Aorta (tissue), 5 donors: ENCODE data around the gene ZDHHC11B. TPM values are rescaled to one million over a fixed set of nuclear protein-coding genes. Genes with fewer than 3 reads are reported as not detected.

Source experiments
- ATAC-seq: fragments of 200-7000 bp; cut with Tn5 transposase; one replicate; pipeline ENCODE4 v1.9.1; 2022; ENCODE audit warnings: moderate library complexity; ENCODE audit not compliant: low FRiP score
- DNase-seq, 2 donors: peaks; one replicate each; pipeline ENCODE4 v3.0.0-alpha.2; 2020
- H3K27ac ChIP-seq, 2 donors: one replicate each; pipeline ENCODE4 v1.5.1; 2013; ENCODE audit warnings: low read length in 2 of 2, mild to moderate bottlenecking in 2 of 2, moderate library complexity in 2 of 2, control low read depth in 1 of 2, inconsistent platforms in 1 of 2, low read depth in 1 of 2
- H3K27me3 ChIP-seq, 2 donors: one replicate each; pipeline ENCODE4 v1.6.1; 2013; ENCODE audit warnings: control low read depth in 1 of 2, low read length in 1 of 2, mild to moderate bottlenecking in 1 of 2, moderate library complexity in 1 of 2; ENCODE audit not compliant: insufficient read depth in 2 of 2, control insufficient read depth in 1 of 2
- H3K36me3 ChIP-seq, 2 donors: one replicate each; pipeline ENCODE4 v1.6.1; 2013; ENCODE audit warnings: control low read depth in 1 of 2, low read length in 1 of 2, mild to moderate bottlenecking in 1 of 2; ENCODE audit not compliant: insufficient read depth in 2 of 2, control insufficient read depth in 1 of 2
- H3K4me1 ChIP-seq, 2 donors: one replicate each; pipeline ENCODE4 v1.6.1; 2013; ENCODE audit warnings: low read length in 2 of 2, control low read depth in 1 of 2, mild to moderate bottlenecking in 1 of 2, moderate library complexity in 1 of 2; ENCODE audit not compliant: insufficient read depth in 2 of 2, control insufficient read depth in 1 of 2
- H3K4me3 ChIP-seq, 2 donors: one replicate each; pipeline ENCODE4 v1.5.1; 2013; ENCODE audit warnings: low read length in 2 of 2, control low read depth in 1 of 2, mild to moderate bottlenecking in 1 of 2
- H3K9me3 ChIP-seq: one replicate; pipeline ENCODE4 v1.6.1; 2013; ENCODE audit warnings: mild to moderate bottlenecking, low read length; ENCODE audit not compliant: control insufficient read depth
- WGBS, 2 donors: extraction: QIAGEN DNeasy Blood & Tissue Kit; methylation state at CpG; one replicate each; pipeline ENCODE4 v1.1.7; 2013; 5-methylcytosine and 5-hydroxymethylcytosine counted together
- intact Hi-C, 2 donors: fragments of 100-400 bp; cut with DNase I; formaldehyde crosslinking; loops; one replicate each; pipeline versions ENCODE4 v1.14.2 to v1.15.0; 2022
- polyA plus RNA-seq, 2 donors: library from polyadenylated mRNA; stranded (reverse); fragments of 200-250 nt; gene quantifications; one replicate each; pipeline ENCODE4 v1.2.3, GENCODE V29; 2013
- total RNA-seq, 2 donors: library from RNA; stranded (reverse); fragmentation: NEBNext Ultra II Directional; extraction: Animal tissue kit (Norgen Biotek cat#: 25700); gene quantifications; one replicate each; pipeline ENCODE4 v1.2.1, GENCODE V29; 2021
- donor health status: healthy with polysubstance abuse.
- donor health status: Bipolar disorder and iron deficiency.
- donor health status: DM: no; HTN: no; CAD: no.
- donor health status: DM: no; HTN: no; CAD: no.
- donor health status: DM: yes; HTN: yes; CAD: no.

The ZDHHC11B gene
- total and polyA plus RNA-seq, 4 donors: 2.0 to 17.7 (median 5.2) TPM

- no peak for ATAC-seq
- Histone ChIP-seq H3K36me3 (peaks cover 0 to 4% of the 10 kb centered on the region in 2 donors), H3K27me3 (no peaks in the 10 kb centered on the region), H3K4me3 (no peak overlapping the region), H3K27ac (no peak overlapping the region), H3K4me1 (no peaks in the 10 kb centered on the region), H3K9me3 (no peaks in the 10 kb centered on the region)
- intact Hi-C loops: no loop called here
- 92 to 93% methylated on average over 24 of the region's 24 CpGs for WGBS, 2 donors
- peak in 1 of 2 donors; percentile 35 for DNase-seq
These were observed 120.1 kb downstream of the ZDHHC11B start for GRCh38 chr5:664343-664993.

GRCh38 chr5:663436-664342 lies 120.8 kb downstream of the ZDHHC11B start:
- intact Hi-C loops: no loop called here
- Histone ChIP-seq H3K4me3 (no peak overlapping the region), H3K27me3 (no peaks in the 10 kb centered on the region), H3K36me3 (peaks cover 0 to 4% of the 10 kb centered on the region in 2 donors), H3K9me3 (no peaks in the 10 kb centered on the region), H3K27ac (no peak overlapping the region), H3K4me1 (no peaks in the 10 kb centered on the region)
- DNase-seq: peak in 1 of 2 donors; percentile 33
- no peak for ATAC-seq
- WGBS, 2 donors: 95 to 96% methylated on average over 37 to 38 of the region's 38 CpGs

- DNase-seq: peak in 1 of 2 donors; percentile 40
- intact Hi-C loops: no loop called here
- Histone ChIP-seq H3K4me3 (no peak overlapping the region), H3K36me3 (peaks cover 0 to 4% of the 10 kb centered on the region in 2 donors), H3K27me3 (no peaks in the 10 kb centered on the region), H3K4me1 (no peaks in the 10 kb centered on the region), H3K27ac (no peak overlapping the region), H3K9me3 (peaks cover 3% of the 10 kb centered on the region)
- WGBS, 2 donors: 93 to 98% methylated on average over 56 of the region's 56 CpGs
- ATAC-seq: no peak
These were observed 121.6 kb downstream of the ZDHHC11B start for GRCh38 chr5:662751-663435.

- H3K4me3 ChIP-seq: no peak overlapping the region
- no peak overlapping the region for H3K27ac ChIP-seq
- WGBS, 2 donors: 97% methylated on average over 53 of the region's 53 CpGs
- no peak for ATAC-seq
- peak in 1 of 2 donors; percentile 44 for DNase-seq
- intact Hi-C loops: no loop called here
- no peaks in the 10 kb centered on the region for H3K27me3 ChIP-seq
- H3K36me3 ChIP-seq: peaks cover 0 to 4% of the 10 kb centered on the region in 2 donors
- H3K9me3 ChIP-seq: peaks cover 6% of the 10 kb centered on the region
- H3K4me1 ChIP-seq: no peaks in the 10 kb centered on the region
These were observed 122.4 kb downstream of the ZDHHC11B start for GRCh38 chr5:661891-662750.

- intact Hi-C loops: no loop called here
- DNase-seq: peak in 1 of 2 donors; percentile 18
- 96 to 98% methylated on average over 11 of the region's 11 CpGs for WGBS, 2 donors
- Histone ChIP-seq H3K27ac (no peak overlapping the region), H3K36me3 (peaks cover 0 to 4% of the 10 kb centered on the region in 2 donors), H3K9me3 (peaks cover 6% of the 10 kb centered on the region), H3K4me1 (no peaks in the 10 kb centered on the region), H3K4me3 (no peak overlapping the region), H3K27me3 (no peaks in the 10 kb centered on the region)
- no peak for ATAC-seq
These were observed 124.0 kb downstream of the ZDHHC11B start for GRCh38 chr5:660491-661030.

Other genes starting within 250 kb of the ZDHHC11B start
- 1 to 10 TPM; 2.2 to 6.5 TPM for gene CEP72, start 172.4 kb downstream of the ZDHHC11B start, total RNA-seq
- under 1 TPM in 1 of 2 donors, not detected in 1; 0.82 TPM for gene CEP72, start 172.4 kb downstream of the ZDHHC11B start, polyA plus RNA-seq
- 1 to 10 TPM; 5.6 to 9.8 TPM for gene TPPP, start 91.4 kb downstream of the ZDHHC11B start, total RNA-seq
- 1 to 10 TPM; 2.5 to 4.7 TPM for gene TPPP, start 91.4 kb downstream of the ZDHHC11B start, polyA plus RNA-seq
- 10 to 100 TPM in 1 of 2 donors, 1 to 10 TPM in 1; 9.4 to 26.0 TPM for gene ZDHHC11, start 66.3 kb upstream of the ZDHHC11B start, total RNA-seq
- 1 to 10 TPM; 1.5 to 3.1 TPM for gene ZDHHC11, start 66.3 kb upstream of the ZDHHC11B start, polyA plus RNA-seq
- gene BRD9, start 108.1 kb upstream of the ZDHHC11B start, total RNA-seq: 10 to 100 TPM; 38.2 to 39.7 TPM
- gene BRD9, start 108.1 kb upstream of the ZDHHC11B start, polyA plus RNA-seq: 10 to 100 TPM; 12.5 to 36.4 TPM
- 1 to 10 TPM in 1 of 2 donors, under 1 TPM in 1; 0.84 to 1.3 TPM for gene TRIP13, start 108.2 kb upstream of the ZDHHC11B start, total RNA-seq
- gene TRIP13, start 108.2 kb upstream of the ZDHHC11B start, polyA plus RNA-seq: 1 to 10 TPM in 1 of 2 donors, under 1 TPM in 1; 0.28 to 1.3 TPM
- gene NKD2, start 224.1 kb upstream of the ZDHHC11B start, total RNA-seq: 1 to 10 TPM; 2.8 to 6.8 TPM
- under 1 TPM in 1 of 2 donors, not detected in 1; 0.10 TPM for gene NKD2, start 224.1 kb upstream of the ZDHHC11B start, polyA plus RNA-seq